Right cardiac atrium (tissue), 5 donors: Measurements from ENCODE around the gene TCEAL8. TPM values are rescaled to one million over a fixed set of nuclear protein-coding genes. Genes with fewer than 3 reads are reported as not detected.
A peak's percentile ranks its signal among the peaks of the same experiment; 100 is the strongest.
"Not testable (repeated sequence)": the region's sequence is repeated elsewhere in the genome, so short reads cannot be mapped to it uniquely, and the experiment has no call there.

Source experiments
- ATAC-seq, 2 donors: fragments of 200-7000 bp; cut with Tn5 transposase; one replicate each; pipeline versions ENCODE4 v1.8.0 to v1.9.1; 2020; ENCODE audit warnings: moderate library complexity in 2 of 2, mild to moderate bottlenecking in 1 of 2
- DNase-seq, 3 donors: peaks; one replicate each; pipeline ENCODE4 v3.0.0-alpha.2; 2020
- H3K27ac ChIP-seq: one replicate; pipeline ENCODE4 v1.5.1; 2013; ENCODE audit warnings: mild to moderate bottlenecking, low read length, control low read depth, moderate library complexity
- H3K27me3 ChIP-seq: one replicate; pipeline ENCODE4 v1.6.1; 2013; ENCODE audit not compliant: control insufficient read depth, insufficient read depth
- H3K4me1 ChIP-seq: one replicate; pipeline ENCODE4 v1.6.1; 2013; ENCODE audit warnings: low read length; ENCODE audit not compliant: control insufficient read depth, insufficient read depth
- H3K4me3 ChIP-seq: one replicate; pipeline ENCODE4 v1.5.1; 2013; ENCODE audit warnings: low read length, control low read depth
- H3K9me3 ChIP-seq: one replicate; pipeline ENCODE4 v1.6.1; 2013; ENCODE audit warnings: low read length; ENCODE audit not compliant: control insufficient read depth
- WGBS: extraction: QIAGEN DNeasy Blood & Tissue Kit; methylation state at CpG from one replicate; pipeline ENCODE4 v1.1.7; 2013; 5-methylcytosine and 5-hydroxymethylcytosine counted together
- intact Hi-C, 4 donors: fragments of 100-400 bp; cut with DNase I; formaldehyde crosslinking; loops; one replicate each; pipeline versions ENCODE4 v1.11.0 to v1.14.0; 2022 to 2023
- polyA plus RNA-seq: library from polyadenylated mRNA; stranded (reverse); fragments of 200-250 nt; gene quantifications from one replicate; pipeline ENCODE4 v1.2.3, GENCODE V29; 2013
- total RNA-seq, 4 donors: library from RNA; stranded (reverse); fragmentation: NEBNext Ultra II Directional; extraction: Animal tissue kit (Norgen Biotek cat#: 25700); gene quantifications; one replicate each; pipeline ENCODE4 v1.2.1, GENCODE V29; 2021
- donor health status: healthy with polysubstance abuse.
- donor health status: DM: no; HTN: yes; CAD: no.
- donor health status: DM: no; HTN: no; CAD: no.
- donor health status: DM: no; HTN: yes; CAD: no; lungs with severe emphysema.
- donor health status: DM: yes; HTN: yes; CAD: no.

The TCEAL8 gene
- total and polyA plus RNA-seq, 5 donors, result 57.1 to 96.8 (median 62.2) TPM

GRCh38 chrX:103253608-103254007 lies 1.3 kb downstream of the TCEAL8 start:
- no peaks in the 10 kb centered on the region for H3K4me1 ChIP-seq
- DNase-seq (no peak), ATAC-seq (peak in 1 of 2 donors; percentile 68)
- H3K9me3 ChIP-seq, result no peaks in the 10 kb centered on the region
- no peaks in the 10 kb centered on the region for H3K27me3 ChIP-seq
- intact Hi-C loops, result loop anchor here in 1 of 4 donors (5.0 kb wide), 1 partner anchor 41 kb away; no protein-coding TSS in a partner anchor
- peak overlapping the region; percentile 99 for H3K27ac ChIP-seq
- WGBS, result 9% methylated on average over 8 of the region's 8 CpGs
- peak overlapping the region; percentile 99 for H3K4me3 ChIP-seq

GRCh38 chrX:103250977-103251376 lies 4.0 kb downstream of the TCEAL8 start:
- Histone ChIP-seq H3K9me3 (no peaks in the 10 kb centered on the region), H3K27ac (no peak overlapping the region), H3K27me3 (no peaks in the 10 kb centered on the region), H3K4me1 (no peaks in the 10 kb centered on the region), H3K4me3 (no peak overlapping the region)
- no peak for DNase-seq
- no peak for ATAC-seq
- 34% methylated on average over 5 of the region's 5 CpGs for WGBS
- intact Hi-C loops, result loop anchor here in 1 of 4 donors (5.0 kb wide), 1 partner anchor 39 kb away; no protein-coding TSS in a partner anchor

- no peaks in the 10 kb centered on the region for H3K27me3 ChIP-seq
- H3K27ac ChIP-seq, result no peak overlapping the region
- no peak overlapping the region for H3K4me3 ChIP-seq
- DNase-seq (no peak), ATAC-seq (no peak)
- no peaks in the 10 kb centered on the region for H3K4me1 ChIP-seq
- intact Hi-C loops, result loop anchor here in 1 of 4 donors (5.0 kb wide), 1 partner anchor 38 kb away; no protein-coding TSS in a partner anchor
- 75% methylated on average over 1 of the region's 1 CpG for WGBS
- no peaks in the 10 kb centered on the region for H3K9me3 ChIP-seq
These were observed 5.2 kb downstream of the TCEAL8 start for GRCh38 chrX:103249805-103250204.

DNA sequence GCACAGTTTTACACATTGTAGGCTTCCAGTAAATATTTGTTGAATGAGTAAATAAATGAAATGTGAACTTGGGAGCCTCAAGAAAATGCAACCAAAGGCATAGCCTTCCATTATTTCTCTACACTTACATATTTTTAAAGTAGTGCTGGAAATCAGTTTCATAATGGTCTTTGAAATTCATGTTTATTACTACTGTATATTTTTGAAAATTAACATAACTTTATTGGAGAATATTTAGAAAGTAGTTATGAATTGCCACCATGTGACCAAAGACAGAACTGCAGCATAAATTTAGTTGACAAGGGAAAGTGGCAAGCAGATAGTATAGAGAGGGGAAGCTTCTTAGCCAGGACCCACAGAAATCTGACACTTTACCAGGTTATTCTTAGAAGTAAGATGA lies 6.4 kb downstream of the TCEAL8 start:
- intact Hi-C loops, result no loop called here
- H3K9me3 ChIP-seq, result no peaks in the 10 kb centered on the region
- no peak for DNase-seq
- H3K27ac ChIP-seq, result no peak overlapping the region
- H3K4me1 ChIP-seq, result no peaks in the 10 kb centered on the region
- no peak for ATAC-seq
- no peaks in the 10 kb centered on the region for H3K27me3 ChIP-seq
- no peak overlapping the region for H3K4me3 ChIP-seq

DNA sequence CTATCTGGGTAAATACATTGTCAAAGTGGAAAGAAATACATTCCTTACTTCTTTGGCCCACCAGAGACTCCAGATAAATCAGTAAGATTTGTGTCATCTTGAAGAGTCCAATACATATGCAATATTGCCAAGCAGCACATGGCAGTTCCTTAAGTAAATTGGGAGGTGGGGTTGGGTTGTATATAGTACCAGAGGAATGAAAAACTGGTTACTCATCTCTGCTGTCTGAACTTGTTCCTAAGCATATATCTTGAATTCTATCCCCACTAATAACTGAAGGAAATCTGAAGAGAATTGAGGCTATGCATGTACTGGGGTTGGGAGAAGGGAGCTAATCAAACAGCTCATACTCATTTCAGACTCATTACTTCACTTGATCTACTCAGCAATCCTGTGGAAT lies 14.8 kb downstream of the TCEAL8 start:
- ATAC-seq (no peak), DNase-seq (no peak)
- Histone ChIP-seq H3K27me3 (no peaks in the 10 kb centered on the region), H3K4me1 (no peaks in the 10 kb centered on the region), H3K4me3 (no peak overlapping the region), H3K9me3 (no peaks in the 10 kb centered on the region), H3K27ac (no peak overlapping the region)
- intact Hi-C loops, result no loop called here

DNA sequence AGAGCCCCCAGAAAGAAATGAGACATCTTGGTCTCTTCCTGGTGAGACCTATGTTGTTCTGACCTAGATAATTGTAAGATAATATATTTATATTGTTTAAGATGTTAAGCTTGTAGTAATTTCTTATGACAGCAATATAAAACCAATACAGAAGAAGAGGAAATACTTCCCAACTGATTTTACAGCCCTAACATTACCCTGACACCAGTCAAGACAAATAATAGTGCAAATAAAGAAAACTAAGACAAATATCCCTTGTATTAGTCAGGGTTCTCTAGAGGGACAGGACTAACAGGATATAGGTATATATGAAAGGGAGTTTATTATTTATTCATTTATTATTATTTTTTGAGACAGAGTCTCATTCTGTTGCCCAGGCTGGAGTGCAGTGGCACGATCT lies 18.7 kb downstream of the TCEAL8 start:
- Histone ChIP-seq H3K9me3 (no peaks in the 10 kb centered on the region), H3K27ac (no peak overlapping the region), H3K4me3 (no peak overlapping the region), H3K4me1 (no peaks in the 10 kb centered on the region), H3K27me3 (no peaks in the 10 kb centered on the region)
- no peak for ATAC-seq
- intact Hi-C loops, result no loop called here
- 96% methylated on average over 1 of the region's 1 CpG for WGBS
- DNase-seq, result no peak

- intact Hi-C loops, ATAC-seq, H3K27ac ChIP-seq, DNase-seq, H3K27me3 ChIP-seq, H3K4me1 ChIP-seq, H3K9me3 ChIP-seq, H3K4me3 ChIP-seq: not testable (repeated sequence)
- 45% methylated on average over 2 of the region's 2 CpGs for WGBS
These were observed 19.3 kb downstream of the TCEAL8 start for GRCh38 chrX:103235608-103236007.

DNA sequence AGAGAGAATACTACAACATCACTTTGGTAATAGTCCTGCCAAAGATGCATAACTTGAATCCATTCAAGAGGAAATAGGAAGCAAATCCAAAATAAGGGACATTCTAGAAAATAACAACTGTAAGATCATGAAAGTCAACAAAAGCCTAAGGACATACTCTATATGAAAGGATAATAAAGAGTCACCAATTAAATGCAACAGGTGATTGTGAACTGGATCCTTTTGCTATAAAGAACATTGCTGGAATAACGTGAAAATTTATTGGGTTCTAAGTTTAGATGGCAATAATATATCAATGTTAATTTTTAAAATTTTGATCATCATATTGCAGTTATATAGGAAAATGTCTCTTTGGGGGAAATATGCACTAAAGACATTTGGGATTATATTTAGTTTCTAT lies 20.1 kb downstream of the TCEAL8 start:
- intact Hi-C loops, result no loop called here
- DNase-seq, result no peak
- Histone ChIP-seq H3K27me3 (no peaks in the 10 kb centered on the region), H3K27ac (no peak overlapping the region), H3K9me3 (no peaks in the 10 kb centered on the region), H3K4me3 (no peak overlapping the region), H3K4me1 (no peaks in the 10 kb centered on the region)
- ATAC-seq, result no peak
- WGBS, result 98% methylated on average over 1 of the region's 1 CpG

DNA sequence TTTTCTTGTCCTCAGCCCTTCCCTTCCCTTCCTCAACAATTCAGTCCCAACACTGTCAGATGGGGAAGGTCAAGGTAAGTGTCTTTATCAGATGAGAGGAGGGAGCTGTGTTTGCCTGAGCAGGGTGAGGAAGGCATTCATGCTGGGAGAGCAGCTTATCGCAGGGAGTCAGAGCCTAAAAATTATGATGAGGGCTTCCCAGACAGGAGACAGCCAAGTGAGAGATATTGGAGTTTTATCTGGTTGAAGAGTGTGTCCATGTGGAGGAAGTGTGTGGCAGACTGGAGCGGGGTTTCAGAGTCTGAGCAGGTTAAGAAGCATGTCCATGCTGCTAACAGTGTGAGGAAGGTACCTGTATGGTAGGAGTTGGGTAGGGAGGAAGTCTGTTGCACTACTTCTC lies 21.7 kb downstream of the TCEAL8 start:
- DNase-seq, result no peak
- intact Hi-C loops, result no loop called here

GRCh38 chrX:103225918-103226317 lies 29.0 kb downstream of the TCEAL8 start:
- ATAC-seq, H3K4me1 ChIP-seq, H3K27me3 ChIP-seq, H3K9me3 ChIP-seq, H3K27ac ChIP-seq, H3K4me3 ChIP-seq, intact Hi-C loops, DNase-seq: not testable (repeated sequence)
- WGBS, result 93% methylated on average over 4 of the region's 4 CpGs

More for the DNA sequence above, 21.7 kb downstream of the TCEAL8 start:
- Histone ChIP-seq H3K27me3 (no peaks in the 10 kb centered on the region), H3K27ac (no peak overlapping the region), H3K4me3 (no peak overlapping the region), H3K9me3 (no peaks in the 10 kb centered on the region), H3K4me1 (no peaks in the 10 kb centered on the region)
- no peak for ATAC-seq
- 71% methylated on average over 2 of the region's 2 CpGs for WGBS

DNA sequence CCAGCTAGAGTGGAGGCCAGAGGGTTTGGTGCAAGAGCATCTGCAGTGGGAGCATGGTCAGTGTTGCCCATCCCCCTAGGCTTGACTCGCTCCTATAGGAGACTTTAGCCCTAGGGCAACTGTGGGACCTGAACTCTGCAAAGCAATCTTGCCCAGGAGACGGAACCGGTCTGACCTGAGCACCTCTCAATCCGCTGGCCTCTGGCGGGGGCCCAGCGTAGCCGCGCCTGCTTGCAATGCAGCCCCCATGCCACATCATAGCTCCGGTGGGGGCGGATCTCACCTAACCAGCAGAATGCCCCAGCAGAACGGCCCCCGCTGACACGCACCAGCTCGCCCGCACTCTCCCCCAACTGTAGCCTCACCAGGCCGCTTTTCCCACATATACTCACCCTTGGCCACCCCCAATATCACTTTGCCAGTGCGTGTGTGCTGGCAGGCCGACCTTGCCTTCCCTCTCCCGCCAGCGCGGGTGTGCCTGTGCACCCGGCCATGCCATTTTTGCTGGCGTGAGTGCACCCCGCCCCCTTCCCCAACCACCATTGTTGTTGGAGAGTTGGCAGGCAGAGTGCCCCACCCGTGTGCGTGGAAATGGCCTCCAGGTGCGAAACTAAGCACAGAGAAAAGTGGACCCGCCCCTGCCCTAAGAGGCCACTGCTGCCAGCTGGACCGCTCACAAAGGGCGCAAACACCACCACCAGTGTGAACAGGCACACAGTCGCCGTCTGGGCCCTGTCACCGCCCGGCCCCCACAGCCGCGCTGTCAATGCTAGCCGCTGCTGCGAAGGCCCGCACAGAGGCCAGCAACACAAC lies 34.2 kb downstream of the TCEAL8 start:
- ATAC-seq (peak; percentile 47 to 59), DNase-seq (peak in 1 of 3 donors; percentile 37)
- WGBS, result 48% methylated on average over 39 of the region's 39 CpGs
- Histone ChIP-seq H3K9me3 (no peaks in the 10 kb centered on the region), H3K27ac (no peak overlapping the region), H3K4me1 (no peaks in the 10 kb centered on the region), H3K27me3 (no peaks in the 10 kb centered on the region), H3K4me3 (no peak overlapping the region)
- intact Hi-C loops, result no loop called here
